Measurements from ENCODE around the gene ITGAL. TPM values are rescaled to one million over a fixed set of nuclear protein-coding genes. Genes with fewer than 3 reads are reported as not detected.

The ITGAL gene
- total and polyA plus RNA-seq, 2 of the 8 experiments (the other 6 are each of a cell fraction or from before 2014, with no cell fraction given), result not detected

- TF ChIP-seq CHD7 (IDR thresholded peaks at IDR 0.05; ENCODE audit: insufficient replicate concordance, low read length) (no peak), CREB1 (IDR thresholded peaks at IDR 0.05) (no peak), CHD2 (IDR thresholded peaks at IDR 0.05; ENCODE audit: low read length) (no peak), YY1 (IDR thresholded peaks at IDR 0.05; ENCODE audit: low read depth, low read length) (no peak), EZH2 (IDR thresholded peaks at IDR 0.05; ENCODE audit: low read depth, low read length, severe bottlenecking) (no peak), CTBP2 (IDR thresholded peaks at IDR 0.05; ENCODE audit: borderline replicate concordance, insufficient read depth, insufficient read length, low read length) (no peak)
These were observed 96.7 kb downstream of the ITGAL start (continued) for GRCh38 chr16:30569281-30569680.
